GM18505 (cell line): ENCODE data around the gene CCNYL1.
"Not testable (repeated sequence)": the region's sequence is repeated elsewhere in the genome, so short reads cannot be mapped to it uniquely, and the experiment has no call there.

Source experiments
- ATAC-seq: cut with Tn5 transposase; IDR thresholded peaks from one replicate; pipeline ENCODE4 v1.9.1; 2021; ENCODE audit not compliant: unreplicated experiment
- POLR2A ChIP-seq: IDR thresholded peaks from 4 replicates; pipeline ENCODE4 v1.6.1; 2011; ENCODE audit warnings: borderline replicate concordance; ENCODE audit not compliant: insufficient read depth, insufficient read length; ENCODE audit errors: extremely low read depth

Gene CCNYL1

GRCh38 chr2:207711750-207712530 is 500 bp downstream of the CCNYL1 start:
- ATAC-seq, result peak; percentile 17
- TF ChIP-seq POLR2A, result no peak

GRCh38 chr2:207716056-207716455 is 4.6 kb downstream of the CCNYL1 start:
- no peak for TF ChIP-seq POLR2A
- no peak for ATAC-seq

GRCh38 chr2:207718521-207718920 is 7.1 kb downstream of the CCNYL1 start:
- TF ChIP-seq POLR2A, result no peak
- ATAC-seq, result no peak

- ATAC-seq, result no peak
- TF ChIP-seq POLR2A, result no peak
These were observed 7.6 kb downstream of the CCNYL1 start for GRCh38 chr2:207719008-207719407.

GRCh38 chr2:207719655-207720054 is 8.2 kb downstream of the CCNYL1 start:
- ATAC-seq, result not testable (repeated sequence)

GRCh38 chr2:207720517-207721187 is 9.2 kb downstream of the CCNYL1 start:
- TF ChIP-seq POLR2A, result no peak
- ATAC-seq, result no peak

GRCh38 chr2:207722773-207723424 is 11.5 kb downstream of the CCNYL1 start:
- no peak for ATAC-seq
- no peak for TF ChIP-seq POLR2A

- ATAC-seq, result not testable (repeated sequence)
These were observed 12.0 kb downstream of the CCNYL1 start for GRCh38 chr2:207723425-207723787.

- no peak for TF ChIP-seq POLR2A
These were observed 12.7 kb downstream of the CCNYL1 start for GRCh38 chr2:207724113-207724512.

GRCh38 chr2:207725873-207726578 is 14.6 kb downstream of the CCNYL1 start:
- no peak for ATAC-seq
- TF ChIP-seq POLR2A, result no peak

More at GRCh38 chr2:207724113-207724512, 12.7 kb downstream of the CCNYL1 start:
- no peak for ATAC-seq

- ATAC-seq, result no peak
These were observed 15.8 kb downstream of the CCNYL1 start for GRCh38 chr2:207727261-207727660.

GRCh38 chr2:207729465-207729998 is 18.1 kb downstream of the CCNYL1 start:
- no peak for ATAC-seq

More at GRCh38 chr2:207727261-207727660, 15.8 kb downstream of the CCNYL1 start:
- no peak for TF ChIP-seq POLR2A

GRCh38 chr2:207731138-207731537 is 19.7 kb downstream of the CCNYL1 start:
- ATAC-seq, result no peak
- no peak for TF ChIP-seq POLR2A

More at GRCh38 chr2:207729465-207729998, 18.1 kb downstream of the CCNYL1 start:
- no peak for TF ChIP-seq POLR2A
